ENCODE results near the gene PLEKHG1.

GRCh38 chr6:150620763-150621162 is 21.1 kb downstream of the PLEKHG1 start:
- TF ChIP-seq CTCF (IDR thresholded peaks at IDR 0.05), result no peak
- TF ChIP-seq NR2C2 (CRISPR knock-in tag; IDR thresholded peaks at IDR 0.05), result no peak
- no peak for TF ChIP-seq CREB1 (CRISPR knock-in tag; IDR thresholded peaks at IDR 0.05)
- no peak for TF ChIP-seq PRDM15 (CRISPR knock-in tag; IDR thresholded peaks at IDR 0.05)
- no peak for TF ChIP-seq CBFB (CRISPR knock-in tag; IDR thresholded peaks at IDR 0.05; ENCODE audit: low read depth)
- TF ChIP-seq ZNF396 (CRISPR knock-in tag; IDR thresholded peaks at IDR 0.05; ENCODE audit: borderline replicate concordance), result no peak

Data from WTC11 (cell line).